ENCODE results near the gene ZFYVE28. TPM values are rescaled to one million over a fixed set of nuclear protein-coding genes. Genes with fewer than 3 reads are reported as not detected.

Gene ZFYVE28
- total and polyA plus RNA-seq, 9 donors: 1.3 to 12.1 (median 8.6) TPM

- H3K4me3 ChIP-seq: no peak overlapping the region
- WGBS, 3 donors: 78 to 86% (median 82%) methylated on average over 14 of the region's 14 CpGs
- TF ChIP-seq EP300 (IDR thresholded peaks at IDR 0.05) (no peak), POLR2A (IDR thresholded peaks at IDR 0.05) (no peak), CTCF (IDR thresholded peaks at IDR 0.05) (no peak)
- no peak overlapping the region for H3K27ac ChIP-seq
- no peak for DNase-seq
- H3K27me3 ChIP-seq: no peaks in the 10 kb centered on the region
- H3K9me3 ChIP-seq: no peaks in the 10 kb centered on the region
- H3K36me3 ChIP-seq: no peaks in the 10 kb centered on the region
- no peaks in the 10 kb centered on the region for H3K4me1 ChIP-seq (ENCODE audit: insufficient read depth)
- intact Hi-C loops (cut with DNase I): no loop called here
Observed at GRCh38 chr4:2377241-2377640, 41.2 kb downstream of the ZFYVE28 start.

- no peaks in the 10 kb centered on the region for H3K9me3 ChIP-seq
- no peaks in the 10 kb centered on the region for H3K27me3 ChIP-seq
- no peaks in the 10 kb centered on the region for H3K36me3 ChIP-seq
- no peaks in the 10 kb centered on the region for H3K4me1 ChIP-seq (ENCODE audit: insufficient read depth)
- no peak overlapping the region for H3K4me3 ChIP-seq
- WGBS, 3 donors: 65 to 71% (median 71%) methylated on average over 10 of the region's 10 CpGs
- no peak overlapping the region for H3K27ac ChIP-seq
- DNase-seq: no peak
- intact Hi-C loops (cut with DNase I): no loop called here
- TF ChIP-seq POLR2A (IDR thresholded peaks at IDR 0.05) (no peak), EP300 (IDR thresholded peaks at IDR 0.05) (no peak), CTCF (IDR thresholded peaks at IDR 0.05) (no peak)
Observed at GRCh38 chr4:2375427-2375826, 43.0 kb downstream of the ZFYVE28 start.

- no peaks in the 10 kb centered on the region for H3K9me3 ChIP-seq
- H3K4me3 ChIP-seq: no peak overlapping the region
- H3K36me3 ChIP-seq: no peaks in the 10 kb centered on the region
- intact Hi-C loops (cut with DNase I): no loop called here
- H3K27ac ChIP-seq: no peak overlapping the region
- TF ChIP-seq EP300 (IDR thresholded peaks at IDR 0.05) (no peak), CTCF (IDR thresholded peaks at IDR 0.05) (no peak), POLR2A (IDR thresholded peaks at IDR 0.05) (no peak)
- H3K4me1 ChIP-seq (ENCODE audit: insufficient read depth): no peaks in the 10 kb centered on the region
- DNase-seq: no peak
- no peaks in the 10 kb centered on the region for H3K27me3 ChIP-seq
- 82 to 87% (median 82%) methylated on average over 7 of the region's 7 CpGs for WGBS, 3 donors
Observed at GRCh38 chr4:2373532-2373931, 44.9 kb downstream of the ZFYVE28 start.

- no peak overlapping the region for H3K4me3 ChIP-seq
- DNase-seq: no peak
- TF ChIP-seq CTCF (IDR thresholded peaks at IDR 0.05) (no peak), EP300 (IDR thresholded peaks at IDR 0.05) (no peak), POLR2A (IDR thresholded peaks at IDR 0.05) (no peak)
- H3K27me3 ChIP-seq: no peaks in the 10 kb centered on the region
- 81 to 89% (median 85%) methylated on average over 14 of the region's 14 CpGs for WGBS, 3 donors
- H3K36me3 ChIP-seq: no peaks in the 10 kb centered on the region
- intact Hi-C loops (cut with DNase I): no loop called here
- no peaks in the 10 kb centered on the region for H3K4me1 ChIP-seq (ENCODE audit: insufficient read depth)
- H3K27ac ChIP-seq: no peak overlapping the region
- H3K9me3 ChIP-seq: no peaks in the 10 kb centered on the region
Observed at GRCh38 chr4:2372488-2373030, 45.9 kb downstream of the ZFYVE28 start.

Data from ovary (tissue), 9 donors.